T-helper 17 cell (primary cell): Measurements from ENCODE around the gene MAP3K20. TPM values are rescaled to one million over a fixed set of nuclear protein-coding genes. Genes with fewer than 3 reads are reported as not detected.
A peak's percentile ranks its signal among the peaks of the same experiment; 100 is the strongest.
"Not testable (repeated sequence)": the region's sequence is repeated elsewhere in the genome, so short reads cannot be mapped to it uniquely, and the experiment has no call there.

Experiments
- ATAC-seq: fragments of 150-1000 bp; cut with Tn5 transposase; 2 replicates; pipeline ENCODE4 v1.10.0; 2021; ENCODE audit warnings: mild to moderate bottlenecking, moderate library complexity
- DNase-seq, 3 donors: peaks; one replicate each; pipeline versions ENCODE4 v3.0.0 to v3.0.0-alpha.2; 2020 to 2021
- H3K9me3 ChIP-seq: one replicate; pipeline ENCODE4 v1.7.0; 2013; ENCODE audit warnings: low read length, mild to moderate bottlenecking; ENCODE audit not compliant: control insufficient read depth, poor library complexity, severe bottlenecking
- H3K27ac Mint-ChIP-seq: one replicate; pipeline ENCODE4 v1.8.0; 2022; ENCODE audit warnings: mild to moderate bottlenecking, moderate library complexity, mixed read lengths
- H3K27me3 Mint-ChIP-seq: one replicate; pipeline ENCODE4 v1.8.0; 2022; ENCODE audit warnings: mixed read lengths
- H3K36me3 Mint-ChIP-seq: one replicate; pipeline ENCODE4 v1.8.0; 2022; ENCODE audit warnings: low read depth, mixed read lengths
- H3K4me1 Mint-ChIP-seq: one replicate; pipeline ENCODE4 v1.8.0; 2022; ENCODE audit warnings: mild to moderate bottlenecking, mixed read lengths
- H3K4me3 Mint-ChIP-seq: one replicate; pipeline ENCODE4 v1.8.0; 2022; ENCODE audit warnings: mild to moderate bottlenecking, moderate library complexity, mixed read lengths
- total RNA-seq, 4 donors: library from RNA in 2 of 4; stranded (reverse) in 2 of 4; gene quantifications; one replicate each; pipeline ENCODE4 v1.2.3 and lab custom pipeline; 2022 to 2026

MAP3K20 gene
- total RNA-seq, 2 donors from 2014 or later = 1.7 to 4.1 TPM

DNA sequence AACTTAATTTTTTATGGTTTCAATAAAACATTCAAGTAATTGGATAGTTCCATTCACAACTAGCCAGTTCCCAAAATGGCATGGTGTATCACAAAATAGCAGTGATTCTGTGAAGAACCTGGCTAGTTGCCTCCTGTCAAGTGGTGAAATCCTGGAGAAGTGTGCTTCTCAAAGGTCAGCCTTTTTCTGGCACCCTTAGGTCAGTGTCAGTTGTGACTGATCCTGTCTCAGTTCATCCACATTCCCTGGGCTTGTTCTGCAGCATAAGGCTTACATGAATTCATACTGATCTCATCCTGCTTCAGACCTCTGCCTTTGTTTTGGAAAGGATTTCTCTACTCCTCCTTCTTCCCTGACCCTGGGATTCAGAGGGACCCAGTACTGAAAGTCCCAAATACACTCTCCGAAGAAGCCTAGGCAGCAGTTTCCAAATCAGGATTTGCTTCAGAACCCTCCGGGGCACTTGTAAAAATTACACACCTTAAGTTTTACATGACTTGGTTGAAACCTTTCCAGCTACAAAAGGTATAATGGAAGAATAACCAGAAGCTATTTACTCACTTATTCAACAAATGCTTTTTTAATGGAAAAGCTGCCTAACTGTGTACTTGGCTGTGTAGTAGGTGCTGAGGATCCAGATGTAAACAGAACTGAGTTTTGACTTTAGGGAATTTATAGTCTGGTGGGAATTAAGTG is 11.0 kb downstream of the MAP3K20 start:
- Mint-ChIP-seq H3K4me1 (no peaks in the 10 kb centered on the region), H3K27me3 (peaks cover 16% of the 10 kb centered on the region), H3K4me3 (no peak overlapping the region), H3K27ac (no peak overlapping the region), H3K36me3 (no peaks in the 10 kb centered on the region)
- DNase-seq = no peak
- no peaks in the 10 kb centered on the region for H3K9me3 ChIP-seq
- no peak for ATAC-seq

DNA sequence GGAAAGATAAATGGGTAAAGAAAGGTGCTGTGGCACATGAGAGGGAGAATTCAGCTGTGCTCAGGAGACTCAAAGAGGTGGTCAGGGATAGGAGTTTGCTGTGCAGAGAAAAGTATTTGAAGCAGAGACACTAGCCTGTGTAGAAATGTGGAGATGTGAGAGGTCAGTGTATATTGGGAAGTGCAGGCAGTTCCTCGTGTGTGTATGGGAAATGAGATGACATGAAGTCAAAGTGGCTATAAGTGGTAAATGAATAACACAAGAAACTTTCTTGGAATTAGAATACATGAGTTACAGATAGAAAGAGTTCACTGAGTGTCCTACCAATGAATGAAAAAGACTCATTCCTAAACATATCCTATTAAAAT is 11.6 kb downstream of the MAP3K20 start:
- no peaks in the 10 kb centered on the region for H3K4me1 Mint-ChIP-seq
- H3K27ac Mint-ChIP-seq = no peak overlapping the region
- no peak overlapping the region for H3K4me3 Mint-ChIP-seq
- H3K36me3 Mint-ChIP-seq = no peaks in the 10 kb centered on the region
- H3K27me3 Mint-ChIP-seq = peaks cover 16% of the 10 kb centered on the region
- DNase-seq = no peak
- ATAC-seq = no peak
- H3K9me3 ChIP-seq = no peaks in the 10 kb centered on the region

GRCh38 chr2:173087793-173088496 is 12.3 kb downstream of the MAP3K20 start:
- no peak for ATAC-seq
- no peaks in the 10 kb centered on the region for H3K4me1 Mint-ChIP-seq
- no peak overlapping the region for H3K4me3 Mint-ChIP-seq
- no peak overlapping the region for H3K27ac Mint-ChIP-seq
- H3K36me3 Mint-ChIP-seq = no peaks in the 10 kb centered on the region
- H3K27me3 Mint-ChIP-seq = peaks cover 16% of the 10 kb centered on the region
- no peak for DNase-seq
- H3K9me3 ChIP-seq = no peaks in the 10 kb centered on the region

DNA sequence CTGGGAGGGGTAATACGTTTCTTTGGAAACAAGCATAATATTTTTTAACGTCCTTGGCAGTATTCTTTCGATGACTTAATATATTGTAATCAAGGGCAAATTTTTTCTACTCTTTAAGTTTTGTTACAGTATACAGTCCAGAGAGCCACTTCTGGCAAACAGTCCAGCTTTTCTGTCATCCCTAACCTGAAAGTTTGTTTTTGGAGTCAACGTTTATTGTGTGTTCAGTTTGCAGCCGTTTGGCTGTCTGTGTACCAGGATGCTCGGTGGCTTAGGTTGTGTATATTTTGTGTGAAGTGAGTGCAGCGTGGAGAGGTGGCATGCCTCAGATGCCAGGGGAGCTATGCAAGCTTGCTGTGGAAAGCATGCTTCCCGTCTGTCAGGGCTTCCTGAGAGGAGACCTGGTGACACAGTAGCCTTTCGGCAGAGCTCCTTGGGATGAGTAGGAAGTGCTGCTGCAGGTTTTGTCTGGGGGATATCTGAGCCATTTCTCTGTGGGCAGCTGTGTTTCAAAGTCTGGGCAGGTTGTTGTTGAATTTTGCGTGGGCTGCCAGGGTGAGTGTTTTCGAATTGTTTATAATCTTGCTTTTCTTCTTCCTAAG is 14.7 kb downstream of the MAP3K20 start:
- DNase-seq (no peak), ATAC-seq (no peak)
- no peaks in the 10 kb centered on the region for H3K9me3 ChIP-seq
- no peaks in the 10 kb centered on the region for H3K4me1 Mint-ChIP-seq
- no peak overlapping the region for H3K4me3 Mint-ChIP-seq
- peaks cover 15% of the 10 kb centered on the region for H3K27me3 Mint-ChIP-seq
- no peaks in the 10 kb centered on the region for H3K36me3 Mint-ChIP-seq
- H3K27ac Mint-ChIP-seq = no peak overlapping the region

DNA sequence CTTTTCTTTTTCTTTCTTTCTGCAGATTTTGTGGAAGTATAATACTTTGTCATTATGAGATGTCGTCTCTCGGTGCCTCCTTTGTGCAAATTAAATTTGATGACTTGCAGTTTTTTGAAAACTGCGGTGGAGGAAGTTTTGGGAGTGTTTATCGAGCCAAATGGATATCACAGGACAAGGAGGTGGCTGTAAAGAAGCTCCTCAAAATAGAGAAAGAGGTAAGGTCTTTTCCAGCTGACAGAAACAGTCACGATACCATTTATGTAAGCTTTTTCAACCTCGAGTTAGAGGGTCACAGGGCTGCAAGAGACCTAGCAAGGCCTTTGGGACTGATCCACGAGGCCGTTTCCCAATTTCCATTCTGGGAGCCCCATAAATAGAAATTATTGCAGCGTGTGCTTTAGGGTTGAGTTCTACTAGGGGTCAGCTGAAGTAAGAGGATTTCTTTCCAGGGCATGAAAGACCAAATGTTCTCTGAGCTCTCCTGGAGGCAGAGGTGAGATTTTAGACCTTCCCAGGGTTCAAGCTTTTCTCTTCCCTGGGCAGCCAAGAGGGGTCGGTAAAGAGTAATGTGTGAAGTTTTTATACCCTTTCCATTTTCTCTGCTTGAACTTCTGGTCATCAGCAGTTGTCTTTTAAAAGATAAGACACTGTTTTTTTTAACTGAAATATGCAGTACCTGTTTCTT is 15.5 kb downstream of the MAP3K20 start:
- no peaks in the 10 kb centered on the region for H3K9me3 ChIP-seq
- no peak overlapping the region for H3K4me3 Mint-ChIP-seq
- ATAC-seq = no peak
- DNase-seq = no peak
- H3K4me1 Mint-ChIP-seq = no peaks in the 10 kb centered on the region
- H3K27me3 Mint-ChIP-seq = peaks cover 17% of the 10 kb centered on the region
- no peak overlapping the region for H3K27ac Mint-ChIP-seq
- H3K36me3 Mint-ChIP-seq = no peaks in the 10 kb centered on the region

DNA sequence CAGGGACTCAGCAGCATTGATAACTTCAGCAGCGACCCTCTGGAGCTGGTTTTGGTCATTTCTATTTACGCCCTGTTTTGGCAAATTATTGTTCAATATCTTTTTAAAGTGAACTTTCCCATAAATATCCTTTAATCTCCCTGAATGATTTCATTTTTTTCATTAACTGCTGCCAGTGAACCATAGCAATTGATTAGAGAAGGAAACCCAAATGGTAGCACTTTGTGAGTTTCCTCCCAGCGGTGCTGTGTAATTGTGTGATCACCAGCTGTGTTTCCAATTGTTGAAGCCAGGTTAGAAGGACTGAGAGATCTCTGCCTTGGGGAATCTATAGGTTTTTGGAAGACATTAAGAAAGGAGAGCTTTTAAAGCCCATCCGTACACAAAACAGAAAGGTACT is 16.3 kb downstream of the MAP3K20 start:
- DNase-seq (no peak), ATAC-seq (no peak)
- H3K9me3 ChIP-seq = no peaks in the 10 kb centered on the region
- H3K4me3 Mint-ChIP-seq = no peak overlapping the region
- H3K36me3 Mint-ChIP-seq = no peaks in the 10 kb centered on the region
- no peak overlapping the region for H3K27ac Mint-ChIP-seq
- peaks cover 17% of the 10 kb centered on the region for H3K27me3 Mint-ChIP-seq
- no peaks in the 10 kb centered on the region for H3K4me1 Mint-ChIP-seq

DNA sequence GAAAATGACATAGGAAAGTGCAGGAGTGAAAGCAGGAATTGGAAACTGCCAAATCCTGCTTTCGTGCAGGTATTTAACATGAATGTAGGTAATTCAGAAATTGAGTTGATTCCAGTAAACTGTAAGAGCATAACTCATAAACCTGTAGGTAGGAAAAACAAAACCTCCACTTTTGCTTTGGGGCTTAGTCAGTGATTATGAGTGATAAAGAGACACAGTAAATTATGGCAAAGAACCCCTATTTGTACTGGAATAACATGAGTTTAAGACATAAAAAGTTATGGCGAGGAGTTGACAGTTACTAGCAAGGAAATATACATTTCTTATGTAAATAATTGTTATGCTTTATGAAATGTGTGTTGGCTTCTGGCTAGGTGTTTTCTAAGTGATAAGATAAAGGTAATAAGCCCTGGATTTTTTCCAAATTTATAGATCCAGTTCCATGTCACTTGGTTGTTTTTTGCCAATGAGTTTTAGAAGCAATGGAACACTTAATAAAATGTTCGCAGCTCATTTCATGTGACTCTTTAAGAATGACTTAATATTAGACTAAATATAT is 17.3 kb downstream of the MAP3K20 start:
- peaks cover 17% of the 10 kb centered on the region for H3K27me3 Mint-ChIP-seq
- DNase-seq = no peak
- H3K4me1 Mint-ChIP-seq = no peaks in the 10 kb centered on the region
- H3K27ac Mint-ChIP-seq = no peak overlapping the region
- no peak overlapping the region for H3K4me3 Mint-ChIP-seq
- no peak for ATAC-seq
- H3K9me3 ChIP-seq = no peaks in the 10 kb centered on the region
- no peaks in the 10 kb centered on the region for H3K36me3 Mint-ChIP-seq

DNA sequence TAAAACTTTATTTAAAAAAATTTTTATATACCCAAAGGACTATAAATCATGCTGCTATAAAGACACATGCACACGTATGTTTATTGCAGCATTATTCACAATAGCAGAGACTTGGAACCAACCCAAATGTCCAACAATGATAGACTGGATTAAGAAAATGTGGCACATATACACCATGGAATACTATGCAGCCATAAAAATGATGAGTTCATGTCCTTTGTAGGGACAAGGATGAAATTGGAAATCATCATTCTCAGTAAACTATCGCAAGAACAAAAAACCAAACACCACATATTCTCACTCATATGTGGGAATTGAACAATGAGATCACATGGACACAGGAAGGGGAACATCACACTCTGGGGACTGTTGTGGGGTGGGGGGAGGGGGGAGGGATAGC is 18.0 kb downstream of the MAP3K20 start:
- H3K27me3 Mint-ChIP-seq = peaks cover 17% of the 10 kb centered on the region
- H3K4me1 Mint-ChIP-seq, H3K9me3 ChIP-seq: not testable (repeated sequence)

GRCh38 chr2:173094731-173095130 is 19.1 kb downstream of the MAP3K20 start:
- H3K4me1 Mint-ChIP-seq = peaks cover 5% of the 10 kb centered on the region
- ATAC-seq (no peak), DNase-seq (no peak)
- H3K27me3 Mint-ChIP-seq = peaks cover 17% of the 10 kb centered on the region
- peaks cover 4% of the 10 kb centered on the region for H3K36me3 Mint-ChIP-seq
- no peaks in the 10 kb centered on the region for H3K9me3 ChIP-seq
- H3K4me3 Mint-ChIP-seq = no peak overlapping the region
- H3K27ac Mint-ChIP-seq = no peak overlapping the region

More for the DNA sequence above, 18.0 kb downstream of the MAP3K20 start:
- H3K4me3 Mint-ChIP-seq, ATAC-seq, DNase-seq, H3K27ac Mint-ChIP-seq, H3K36me3 Mint-ChIP-seq: not testable (repeated sequence)

DNA sequence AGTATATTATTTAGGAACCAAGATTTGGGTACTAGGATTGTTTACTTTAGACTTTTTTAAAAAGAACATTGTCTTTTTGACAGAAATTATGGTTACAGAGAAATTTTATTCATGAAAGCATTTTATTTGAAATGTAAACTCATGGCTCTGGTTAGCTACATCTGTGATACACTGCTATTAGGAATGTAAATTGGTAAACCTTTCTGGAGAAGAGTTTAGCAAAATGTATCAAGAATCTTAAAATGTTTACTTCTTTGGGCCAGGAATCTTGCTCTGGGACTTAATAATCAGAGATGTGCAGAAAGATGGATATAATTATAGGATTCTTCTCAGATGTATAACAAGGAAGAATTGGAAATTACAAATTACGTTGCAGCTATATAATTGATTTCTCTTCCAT is 19.7 kb downstream of the MAP3K20 start:
- H3K4me3 Mint-ChIP-seq = no peak overlapping the region
- ATAC-seq = no peak

DNA sequence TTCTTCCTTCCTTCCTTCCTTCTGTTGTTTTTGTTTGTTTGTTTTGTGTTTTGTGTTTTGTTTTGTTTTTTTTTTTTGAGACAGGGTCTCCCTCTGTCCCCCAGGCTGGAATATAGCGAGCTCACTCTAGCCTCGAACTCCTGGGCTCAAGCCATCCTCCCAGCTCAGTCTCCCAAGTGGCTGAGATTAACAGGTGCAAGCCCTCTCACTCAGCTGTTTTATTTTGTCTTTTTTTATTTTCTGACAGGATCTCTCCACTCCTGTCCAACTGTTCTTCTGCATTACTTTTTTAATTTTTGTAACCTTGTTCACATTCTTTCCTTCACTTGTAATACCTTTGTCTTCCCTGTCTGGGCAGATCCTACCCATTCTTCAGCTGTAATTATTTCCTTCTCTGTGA is 23.6 kb downstream of the MAP3K20 start:
- peaks cover 14% of the 10 kb centered on the region for H3K4me1 Mint-ChIP-seq
- H3K27ac Mint-ChIP-seq = no peak overlapping the region
- no peak for DNase-seq
- H3K9me3 ChIP-seq = no peaks in the 10 kb centered on the region
- peaks cover 5% of the 10 kb centered on the region for H3K27me3 Mint-ChIP-seq
- no peak overlapping the region for H3K4me3 Mint-ChIP-seq
- no peak for ATAC-seq
- peaks cover 4% of the 10 kb centered on the region for H3K36me3 Mint-ChIP-seq

More for the DNA sequence above, 19.7 kb downstream of the MAP3K20 start:
- H3K4me1 Mint-ChIP-seq = peaks cover 5% of the 10 kb centered on the region
- no peak overlapping the region for H3K27ac Mint-ChIP-seq
- DNase-seq = no peak
- no peaks in the 10 kb centered on the region for H3K9me3 ChIP-seq
- H3K36me3 Mint-ChIP-seq = peaks cover 4% of the 10 kb centered on the region
- H3K27me3 Mint-ChIP-seq = peaks cover 14% of the 10 kb centered on the region

GRCh38 chr2:173099804-173100203 is 24.2 kb downstream of the MAP3K20 start:
- Mint-ChIP-seq H3K27me3 (peaks cover 5% of the 10 kb centered on the region), H3K4me1 (peaks cover 14% of the 10 kb centered on the region), H3K27ac (no peak overlapping the region), H3K36me3 (peaks cover 4% of the 10 kb centered on the region), H3K4me3 (no peak overlapping the region)
- no peak for DNase-seq
- ATAC-seq = no peak
- H3K9me3 ChIP-seq = no peaks in the 10 kb centered on the region

DNA sequence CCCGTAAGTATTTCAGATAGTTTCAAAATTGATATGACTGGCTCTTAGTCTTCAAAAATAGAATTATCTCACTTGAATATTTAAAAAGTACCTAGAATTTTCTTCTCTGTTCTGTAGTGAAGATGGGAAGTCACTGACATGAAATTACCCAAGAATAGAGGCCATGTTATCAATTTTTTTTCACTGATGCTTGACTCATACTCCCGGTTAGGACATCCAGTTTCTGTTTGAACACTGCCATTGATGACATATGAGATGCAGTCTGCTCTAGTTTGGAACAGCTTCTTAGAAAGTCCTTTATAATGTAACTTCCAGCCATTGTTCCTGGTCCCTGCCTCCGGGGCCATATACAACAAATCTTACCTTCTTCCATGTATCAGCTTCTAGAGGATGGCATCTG is 26.0 kb downstream of the MAP3K20 start:
- peaks cover 4% of the 10 kb centered on the region for H3K36me3 Mint-ChIP-seq
- no peaks in the 10 kb centered on the region for H3K27me3 Mint-ChIP-seq
- ATAC-seq (no peak), DNase-seq (no peak)
- H3K9me3 ChIP-seq = no peaks in the 10 kb centered on the region
- peaks cover 14% of the 10 kb centered on the region for H3K4me1 Mint-ChIP-seq
- no peak overlapping the region for H3K27ac Mint-ChIP-seq
- H3K4me3 Mint-ChIP-seq = peak overlapping the region; percentile 25
